Fibroblast of peridontal ligament (primary cell): ENCODE measurements around the gene DSCAM.

Experiments used
- DNase-seq: peaks from one replicate; pipeline ENCODE4 v3.0.0-alpha.2; 2010; ENCODE audit errors: extremely low read depth

Gene DSCAM

DNA sequence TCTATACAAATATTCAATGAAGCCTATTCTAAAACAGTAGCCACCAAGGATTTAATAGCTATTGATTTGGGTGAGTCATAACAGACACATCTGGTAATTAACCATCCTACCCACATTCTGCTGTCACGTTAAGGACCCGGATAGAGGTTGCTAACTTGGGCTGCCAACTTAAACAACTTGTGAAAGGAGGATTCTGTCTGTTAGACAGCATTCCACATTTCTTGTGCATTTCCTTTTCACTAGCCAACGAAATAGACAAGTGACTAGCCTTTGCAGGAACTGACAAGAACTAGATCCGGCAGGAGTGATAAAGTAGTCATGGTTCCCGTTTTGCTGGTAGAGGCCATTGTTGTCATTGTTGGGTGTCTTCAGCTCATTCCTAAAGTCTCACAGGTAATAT is 9.5 kb downstream of the DSCAM start:
- DNase-seq = no peak

DNA sequence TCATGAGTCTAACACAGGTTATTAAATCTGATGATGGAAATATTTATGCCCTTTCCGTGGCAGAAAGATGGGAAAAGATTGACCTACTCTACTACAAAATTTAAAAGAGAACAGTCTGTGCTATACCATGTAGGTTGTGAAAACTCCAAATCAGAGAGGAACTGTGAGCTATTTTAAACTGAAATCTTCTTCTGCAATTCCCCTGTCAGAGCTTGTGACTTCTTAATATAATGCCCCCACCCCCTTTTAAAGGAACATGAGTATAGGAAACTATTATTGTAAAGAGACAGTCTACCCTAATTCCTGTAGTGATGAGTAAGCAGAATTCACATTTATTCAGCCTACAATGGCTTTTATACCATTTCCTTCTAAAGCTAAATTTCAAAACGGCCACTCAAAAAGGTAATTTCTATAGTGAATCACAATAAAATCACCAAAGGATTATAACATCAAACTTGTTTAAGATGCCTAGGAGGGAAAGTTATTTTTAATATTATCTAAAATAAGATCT is 11.7 kb downstream of the DSCAM start:
- DNase-seq = no peak

DNA sequence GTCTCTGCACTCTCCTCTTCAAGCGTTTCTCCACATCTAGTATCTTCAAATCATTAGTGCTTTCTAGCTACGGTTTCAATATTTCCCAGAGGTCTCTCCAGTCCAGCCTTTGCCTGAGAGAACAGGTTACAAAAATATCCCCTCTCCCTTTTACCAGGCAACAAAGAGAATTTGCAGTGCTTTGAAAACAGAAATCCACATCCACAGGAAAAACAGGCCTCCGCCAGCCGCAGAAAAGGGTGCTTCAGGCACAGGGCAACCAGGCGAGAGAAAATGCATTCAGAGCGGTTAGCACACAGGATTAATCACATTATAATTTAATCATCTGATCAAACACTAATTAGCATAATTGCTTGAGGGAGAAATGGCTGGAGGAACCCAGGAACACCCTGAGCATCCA is 13.8 kb downstream of the DSCAM start:
- no peak for DNase-seq

- no peak for DNase-seq
Observed at GRCh38 chr21:40832316-40832715, 14.6 kb downstream of the DSCAM start.

- DNase-seq = no peak
Observed at GRCh38 chr21:40830836-40831235, 16.1 kb downstream of the DSCAM start.

DNA sequence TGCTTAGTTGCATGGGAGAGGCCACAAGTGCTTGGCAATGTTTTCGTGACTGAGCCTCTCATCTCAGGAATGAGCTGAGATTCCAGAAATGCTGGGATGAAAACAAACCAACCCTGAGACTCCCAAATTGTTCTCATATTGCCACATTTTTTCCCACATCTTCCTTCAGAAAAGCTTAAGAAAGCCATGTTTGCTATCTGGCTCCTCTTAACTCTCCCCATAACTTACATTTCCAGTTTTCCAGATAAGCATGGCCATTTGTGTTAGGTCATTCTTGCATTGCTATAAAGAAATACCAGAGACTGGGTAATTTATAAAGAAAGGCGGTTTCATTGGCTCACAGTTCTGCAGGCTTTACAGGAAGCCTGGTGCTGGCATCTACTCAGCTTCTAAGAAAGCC is 17.2 kb downstream of the DSCAM start:
- no peak for DNase-seq

DNA sequence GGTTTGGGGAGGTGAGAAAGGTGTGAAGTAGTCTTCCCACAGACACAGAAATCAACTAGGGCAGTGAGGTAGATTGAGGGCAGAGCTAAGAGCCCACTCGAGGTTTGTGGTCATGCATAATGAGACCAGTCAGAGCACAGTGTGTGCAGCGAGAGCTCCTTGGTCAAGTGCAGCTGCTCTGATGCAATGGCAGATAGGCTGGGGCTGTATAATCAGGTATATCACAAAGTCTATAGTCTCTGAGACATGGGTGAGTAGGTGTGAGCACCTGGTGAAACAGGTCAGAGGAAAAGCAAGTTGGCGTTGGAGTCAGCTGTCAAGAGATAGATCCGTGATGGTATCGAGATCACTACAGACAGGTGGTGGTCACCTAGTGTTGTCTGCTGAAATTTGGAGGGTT is 17.6 kb downstream of the DSCAM start:
- no peak for DNase-seq

- DNase-seq = no peak
Observed at GRCh38 chr21:40827509-40827908, 19.4 kb downstream of the DSCAM start.

- DNase-seq = no peak
Observed at GRCh38 chr21:40819071-40819900, 27.7 kb downstream of the DSCAM start.

GRCh38 chr21:40813918-40814317 is 33.0 kb downstream of the DSCAM start:
- no peak for DNase-seq

GRCh38 chr21:40809673-40810197 is 37.2 kb downstream of the DSCAM start:
- DNase-seq = no peak

DNA sequence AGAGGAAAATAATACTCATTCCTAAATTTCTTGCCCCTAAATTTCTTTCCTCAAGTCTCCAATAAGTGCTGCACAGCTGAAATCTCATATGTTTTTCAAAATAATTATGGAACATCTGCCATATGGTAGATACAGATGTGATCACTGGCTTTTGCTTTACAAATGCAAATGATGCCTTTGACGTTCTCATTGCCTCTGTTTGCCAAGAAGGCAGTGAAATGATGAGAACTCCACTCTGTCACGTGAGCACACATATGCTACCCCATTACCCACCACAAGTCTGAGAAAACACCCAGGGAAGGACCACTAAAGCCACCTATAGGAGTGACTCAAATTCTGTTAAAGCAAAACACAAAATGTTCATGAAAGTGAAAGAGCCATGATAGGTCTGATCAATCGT is 43.9 kb downstream of the DSCAM start:
- DNase-seq = no peak

- no peak for DNase-seq
Observed at GRCh38 chr21:40800126-40800525, 46.8 kb downstream of the DSCAM start.

GRCh38 chr21:40797891-40798290 is 49.1 kb downstream of the DSCAM start:
- DNase-seq = peak; percentile 37

DNA sequence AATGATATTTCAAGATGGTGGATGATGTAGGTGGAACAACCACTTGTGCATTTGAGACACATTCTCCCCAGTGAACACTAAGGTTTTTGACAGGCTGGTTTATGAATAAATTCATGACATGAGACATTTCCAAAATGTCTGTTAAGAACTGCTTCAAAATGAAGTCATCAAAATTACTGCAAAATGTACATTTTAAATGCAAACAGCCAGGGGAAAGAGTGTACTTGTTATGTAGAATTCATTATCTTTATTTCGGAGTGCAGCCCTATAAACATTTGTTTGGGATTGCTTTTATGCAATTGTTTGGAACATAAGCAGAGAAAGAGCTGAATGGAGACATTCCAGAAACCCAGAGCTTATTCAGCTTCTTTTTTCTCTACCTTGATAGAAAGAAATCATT is 49.5 kb downstream of the DSCAM start:
- no peak for DNase-seq

- no peak for DNase-seq
Observed at GRCh38 chr21:40796464-40796863, 50.5 kb downstream of the DSCAM start.

GRCh38 chr21:40795313-40795712 is 51.6 kb downstream of the DSCAM start:
- DNase-seq = no peak

GRCh38 chr21:40792691-40793456 is 54.1 kb downstream of the DSCAM start:
- DNase-seq = peak; percentile 25

DNA sequence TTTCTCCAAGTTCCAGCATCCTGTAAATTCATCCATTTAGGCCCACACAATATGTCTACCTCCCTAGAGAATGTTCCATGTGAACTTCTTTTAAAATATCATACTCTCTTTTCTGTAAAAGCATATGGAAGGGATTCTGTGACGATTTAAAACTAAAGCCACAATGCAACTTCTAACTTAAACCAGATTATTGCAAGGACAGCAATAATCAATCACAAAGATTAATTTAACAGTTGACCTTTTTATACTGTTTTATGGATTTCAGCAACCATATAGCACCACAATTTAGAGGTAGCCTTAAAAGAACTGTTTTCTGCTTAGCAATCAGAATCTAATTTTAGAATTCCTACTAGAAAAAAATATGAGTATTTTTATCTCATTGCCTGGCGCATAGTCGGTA is 58.3 kb downstream of the DSCAM start:
- no peak for DNase-seq

GRCh38 chr21:40783404-40783803 is 63.6 kb downstream of the DSCAM start:
- DNase-seq = no peak

DNA sequence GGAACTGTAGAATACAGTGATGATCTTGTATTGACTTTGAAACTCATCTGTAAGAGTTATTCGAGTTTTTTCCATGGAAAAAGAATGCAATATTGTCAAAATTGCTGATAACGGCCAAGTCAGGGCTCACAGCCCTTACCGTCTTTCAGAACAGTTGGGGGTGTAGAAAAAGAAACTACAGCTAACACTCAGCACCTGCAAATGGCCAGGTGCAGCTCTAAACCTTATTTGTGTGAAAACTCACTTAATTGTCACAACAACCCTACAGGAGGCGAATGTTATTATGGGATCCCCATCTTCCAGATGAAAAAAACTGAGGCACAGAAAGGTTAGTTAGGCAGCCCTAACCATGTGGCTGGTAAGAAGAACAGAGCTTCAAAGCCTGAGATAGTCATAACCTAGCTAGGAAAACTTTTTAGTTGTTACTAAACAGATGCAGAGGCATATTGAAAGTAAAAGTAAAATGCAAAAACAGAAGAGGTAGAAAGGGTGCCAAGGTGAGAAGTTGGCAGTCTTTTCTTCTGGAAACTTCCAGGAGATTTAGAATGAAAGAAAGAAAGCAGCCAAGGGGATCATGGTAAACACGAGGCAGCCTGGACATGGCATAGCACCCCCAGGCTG is 76.4 kb downstream of the DSCAM start:
- DNase-seq = no peak

DNA sequence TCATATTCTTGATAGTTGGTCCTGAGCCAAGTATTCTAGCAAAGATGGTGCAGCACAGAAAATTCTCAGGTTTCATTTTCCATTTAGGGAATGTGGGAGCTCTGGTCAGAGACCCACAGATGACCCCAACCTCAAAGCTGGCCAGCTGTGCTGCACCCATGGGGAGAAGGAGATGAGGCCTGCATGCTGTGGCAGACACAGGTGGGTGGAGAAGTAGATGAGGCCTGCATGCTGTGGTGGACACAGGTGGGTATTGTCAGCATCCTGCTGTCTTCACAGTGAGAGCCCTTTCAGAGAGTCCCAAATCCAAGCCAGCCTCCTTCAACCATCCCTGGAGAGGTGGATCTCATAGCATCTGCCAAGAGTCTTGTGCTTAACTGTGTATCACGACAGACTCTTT is 77.7 kb downstream of the DSCAM start:
- no peak for DNase-seq
